Sigmoid colon (tissue), 4 donors: Measurements from ENCODE around the gene ZNF674.

Experiments used
- CTCF ChIP-seq, 4 experiments: fragments of 450-650 bp in 3 of 4; fragments of 200-600 bp in 1 of 4; IDR thresholded peaks; one replicate each; pipeline ENCODE4 v1.5.1; 2016 to 2019; ENCODE audit warnings: antibody characterized with exemption in 4 of 4, mild to moderate bottlenecking in 3 of 4, moderate library complexity in 2 of 4
- EP300 ChIP-seq, 4 donors: sonication (generic); formaldehyde crosslinking; IDR thresholded peaks; one replicate each; pipeline ENCODE4 v1.6.1; 2017; ENCODE audit warnings: antibody characterized with exemption in 4 of 4

- TF ChIP-seq EP300 (IDR thresholded peaks at IDR 0.05) (no peak), CTCF (IDR thresholded peaks at IDR 0.05) (no peak)
Measured at GRCh38 chrX:46500054-46500453, 45.2 kb downstream of the ZNF674 start.
